ENCODE results near the gene PHF19.

Gene PHF19

GRCh38 chr9:120863833-120864232, 13.2 kb downstream of the PHF19 start:
- peaks cover 10% of the 10 kb centered on the region for H3K4me1 ChIP-seq (ENCODE audit: insufficient read depth, insufficient read length)
- no peak overlapping the region for H3K4me3 ChIP-seq (ENCODE audit: insufficient read length, low read depth)
- no peaks in the 10 kb centered on the region for H3K9me3 ChIP-seq (ENCODE audit: insufficient read depth, low read length)
- peaks cover 78% of the 10 kb centered on the region for H3K36me3 ChIP-seq (ENCODE audit: insufficient read depth, insufficient read length, low read length)
- TF ChIP-seq SUZ12 (IDR thresholded peaks at IDR 0.05; ENCODE audit: extremely low read depth, insufficient read depth, insufficient read length) (no peak), ZNF274 (IDR thresholded peaks at IDR 0.05; ENCODE audit: low read depth, low read length) (no peak), YY1 (IDR thresholded peaks at IDR 0.05; ENCODE audit: insufficient read depth, insufficient read length) (no peak)
- DNase-seq (ENCODE audit: low read depth, low spot score): no peak
- H3K9ac ChIP-seq (ENCODE audit: insufficient read length, low read depth): no peak overlapping the region
- no peaks in the 10 kb centered on the region for H3K27me3 ChIP-seq (ENCODE audit: insufficient read depth, insufficient read length)

GRCh38 chr9:120862452-120862851, 14.5 kb downstream of the PHF19 start:
- Histone ChIP-seq H3K36me3 (ENCODE audit: insufficient read depth, insufficient read length, low read length) (peaks cover 92% of the 10 kb centered on the region), H3K9me3 (ENCODE audit: insufficient read depth, low read length) (no peaks in the 10 kb centered on the region), H3K4me1 (ENCODE audit: insufficient read depth, insufficient read length) (peaks cover 10% of the 10 kb centered on the region), H3K4me3 (ENCODE audit: insufficient read length, low read depth) (no peak overlapping the region), H3K9ac (ENCODE audit: insufficient read length, low read depth) (no peak overlapping the region), H3K27me3 (ENCODE audit: insufficient read depth, insufficient read length) (no peaks in the 10 kb centered on the region)
- no peak for TF ChIP-seq SUZ12 (IDR thresholded peaks at IDR 0.05; ENCODE audit: extremely low read depth, insufficient read depth, insufficient read length)
- TF ChIP-seq ZNF274 (IDR thresholded peaks at IDR 0.05; ENCODE audit: low read depth, low read length): no peak
- no peak for TF ChIP-seq YY1 (IDR thresholded peaks at IDR 0.05; ENCODE audit: insufficient read depth, insufficient read length)
- no peak for DNase-seq (ENCODE audit: low read depth, low spot score)

GRCh38 chr9:120861935-120862334, 15.1 kb downstream of the PHF19 start:
- H3K4me1 ChIP-seq (ENCODE audit: insufficient read depth, insufficient read length): peaks cover 10% of the 10 kb centered on the region
- H3K9ac ChIP-seq (ENCODE audit: insufficient read length, low read depth): no peak overlapping the region
- peaks cover 92% of the 10 kb centered on the region for H3K36me3 ChIP-seq (ENCODE audit: insufficient read depth, insufficient read length, low read length)
- H3K4me3 ChIP-seq (ENCODE audit: insufficient read length, low read depth): no peak overlapping the region
- H3K27me3 ChIP-seq (ENCODE audit: insufficient read depth, insufficient read length): no peaks in the 10 kb centered on the region
- H3K9me3 ChIP-seq (ENCODE audit: insufficient read depth, low read length): no peaks in the 10 kb centered on the region
- DNase-seq (ENCODE audit: low read depth, low spot score): no peak
- TF ChIP-seq SUZ12 (IDR thresholded peaks at IDR 0.05; ENCODE audit: extremely low read depth, insufficient read depth, insufficient read length) (no peak), ZNF274 (IDR thresholded peaks at IDR 0.05; ENCODE audit: low read depth, low read length) (no peak), YY1 (IDR thresholded peaks at IDR 0.05; ENCODE audit: insufficient read depth, insufficient read length) (no peak)

DNA sequence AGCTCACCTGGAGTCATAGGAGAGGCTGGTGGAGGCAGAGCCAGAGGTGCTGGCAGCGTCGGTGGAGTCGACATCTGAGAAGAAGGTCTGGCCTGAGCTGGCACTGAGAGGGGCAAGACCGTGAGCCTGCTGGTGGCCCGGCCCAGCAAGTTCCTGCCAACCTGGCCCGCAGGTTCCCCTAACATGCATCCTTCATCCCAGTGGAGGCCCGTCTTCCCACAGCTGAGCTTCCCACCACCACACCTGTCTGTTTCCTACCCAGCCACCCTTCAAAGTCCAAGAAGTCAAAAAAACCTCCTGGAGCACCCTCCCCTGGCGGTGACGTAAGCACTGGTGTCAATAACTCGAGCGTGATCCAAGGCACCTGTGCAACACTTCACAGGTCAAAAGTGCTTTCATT, 16.9 kb downstream of the PHF19 start:
- TF ChIP-seq YY1 (IDR thresholded peaks at IDR 0.05; ENCODE audit: insufficient read depth, insufficient read length) (no peak), SUZ12 (IDR thresholded peaks at IDR 0.05; ENCODE audit: extremely low read depth, insufficient read depth, insufficient read length) (no peak), ZNF274 (IDR thresholded peaks at IDR 0.05; ENCODE audit: low read depth, low read length) (no peak)
- H3K36me3 ChIP-seq (ENCODE audit: insufficient read depth, insufficient read length, low read length): peaks cover 90% of the 10 kb centered on the region
- no peak overlapping the region for H3K9ac ChIP-seq (ENCODE audit: insufficient read length, low read depth)
- H3K27me3 ChIP-seq (ENCODE audit: insufficient read depth, insufficient read length): no peaks in the 10 kb centered on the region
- DNase-seq (ENCODE audit: low read depth, low spot score): no peak
- H3K4me1 ChIP-seq (ENCODE audit: insufficient read depth, insufficient read length): peaks cover 5% of the 10 kb centered on the region
- no peaks in the 10 kb centered on the region for H3K9me3 ChIP-seq (ENCODE audit: insufficient read depth, low read length)
- no peak overlapping the region for H3K4me3 ChIP-seq (ENCODE audit: insufficient read length, low read depth)

GRCh38 chr9:120859361-120859760, 17.6 kb downstream of the PHF19 start:
- H3K36me3 ChIP-seq (ENCODE audit: insufficient read depth, insufficient read length, low read length): peaks cover 92% of the 10 kb centered on the region
- no peak for DNase-seq (ENCODE audit: low read depth, low spot score)
- H3K9me3 ChIP-seq (ENCODE audit: insufficient read depth, low read length): no peaks in the 10 kb centered on the region
- no peaks in the 10 kb centered on the region for H3K27me3 ChIP-seq (ENCODE audit: insufficient read depth, insufficient read length)
- no peak overlapping the region for H3K4me3 ChIP-seq (ENCODE audit: insufficient read length, low read depth)
- no peak overlapping the region for H3K9ac ChIP-seq (ENCODE audit: insufficient read length, low read depth)
- peaks cover 5% of the 10 kb centered on the region for H3K4me1 ChIP-seq (ENCODE audit: insufficient read depth, insufficient read length)
- TF ChIP-seq SUZ12 (IDR thresholded peaks at IDR 0.05; ENCODE audit: extremely low read depth, insufficient read depth, insufficient read length) (no peak), YY1 (IDR thresholded peaks at IDR 0.05; ENCODE audit: insufficient read depth, insufficient read length) (no peak), ZNF274 (IDR thresholded peaks at IDR 0.05; ENCODE audit: low read depth, low read length) (no peak)

GRCh38 chr9:120857902-120858301, 19.1 kb downstream of the PHF19 start:
- peaks cover 3% of the 10 kb centered on the region for H3K4me1 ChIP-seq (ENCODE audit: insufficient read depth, insufficient read length)
- TF ChIP-seq ZNF274 (IDR thresholded peaks at IDR 0.05; ENCODE audit: low read depth, low read length) (no peak), SUZ12 (IDR thresholded peaks at IDR 0.05; ENCODE audit: extremely low read depth, insufficient read depth, insufficient read length) (no peak), YY1 (IDR thresholded peaks at IDR 0.05; ENCODE audit: insufficient read depth, insufficient read length) (no peak)
- H3K4me3 ChIP-seq (ENCODE audit: insufficient read length, low read depth): no peak overlapping the region
- DNase-seq (ENCODE audit: low read depth, low spot score): no peak
- H3K27me3 ChIP-seq (ENCODE audit: insufficient read depth, insufficient read length): no peaks in the 10 kb centered on the region
- H3K36me3 ChIP-seq (ENCODE audit: insufficient read depth, insufficient read length, low read length): peaks cover 79% of the 10 kb centered on the region
- H3K9ac ChIP-seq (ENCODE audit: insufficient read length, low read depth): no peak overlapping the region
- H3K9me3 ChIP-seq (ENCODE audit: insufficient read depth, low read length): no peaks in the 10 kb centered on the region

DNA sequence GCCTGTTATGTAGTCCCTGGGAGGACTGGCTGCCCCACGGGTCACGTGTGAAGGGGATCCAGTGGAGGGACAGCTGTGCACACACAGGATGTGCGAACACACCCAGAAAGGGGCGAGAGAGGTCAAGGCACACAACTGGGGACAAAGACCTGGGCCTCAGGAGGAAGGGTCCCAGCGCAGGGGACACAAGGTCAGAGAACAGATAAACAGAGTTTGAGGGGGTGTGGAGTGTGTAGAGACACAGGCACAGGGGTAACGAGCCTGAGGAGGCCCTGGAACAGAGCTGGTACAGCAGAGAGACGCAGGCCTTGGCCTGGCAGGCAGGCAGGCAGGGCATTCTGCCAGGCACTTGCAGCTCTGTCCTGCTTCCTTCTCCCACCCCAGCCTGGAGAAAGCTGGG, 19.5 kb downstream of the PHF19 start:
- DNase-seq (ENCODE audit: low read depth, low spot score): no peak

More for the DNA sequence above, 19.5 kb downstream of the PHF19 start:
- TF ChIP-seq YY1 (IDR thresholded peaks at IDR 0.05; ENCODE audit: insufficient read depth, insufficient read length): no peak
- no peak for TF ChIP-seq SUZ12 (IDR thresholded peaks at IDR 0.05; ENCODE audit: extremely low read depth, insufficient read depth, insufficient read length)
- no peak for TF ChIP-seq ZNF274 (IDR thresholded peaks at IDR 0.05; ENCODE audit: low read depth, low read length)
- Histone ChIP-seq H3K36me3 (ENCODE audit: insufficient read depth, insufficient read length, low read length) (peaks cover 75% of the 10 kb centered on the region), H3K9me3 (ENCODE audit: insufficient read depth, low read length) (no peaks in the 10 kb centered on the region), H3K4me1 (ENCODE audit: insufficient read depth, insufficient read length) (peaks cover 7% of the 10 kb centered on the region), H3K9ac (ENCODE audit: insufficient read length, low read depth) (no peak overlapping the region), H3K4me3 (ENCODE audit: insufficient read length, low read depth) (no peak overlapping the region), H3K27me3 (ENCODE audit: insufficient read depth, insufficient read length) (no peaks in the 10 kb centered on the region)
